ENCODE results near the gene DNAH17. TPM values are rescaled to one million over a fixed set of nuclear protein-coding genes. Genes with fewer than 3 reads are reported as not detected.

DNAH17 gene
- total and polyA plus RNA-seq, 7 experiments from 2014 or later, result 0.05 to 1.5 (median 0.38) TPM

DNA sequence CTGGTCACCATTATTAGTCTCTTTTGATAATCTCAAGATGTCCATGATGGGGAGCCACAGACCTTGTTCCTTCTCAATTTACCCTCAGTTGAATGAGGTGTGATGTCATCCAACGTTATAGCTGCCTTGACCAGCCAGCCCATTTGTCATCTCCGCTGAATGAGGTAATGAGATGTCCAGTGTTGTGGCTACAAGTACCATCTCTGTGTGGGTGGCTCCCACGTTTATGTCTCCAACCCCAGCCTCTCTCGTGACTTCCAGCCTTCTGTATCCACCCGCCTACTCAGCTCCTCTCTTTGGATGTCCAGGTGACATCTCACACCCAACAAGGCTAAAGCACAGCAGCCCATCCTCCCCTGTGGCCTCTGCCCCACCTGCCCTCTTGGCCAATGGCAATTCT is 18.2 kb downstream of the DNAH17 start:
- Histone ChIP-seq H3K4me1 (ENCODE audit: control insufficient read depth in 2 of 2, insufficient read depth in 2 of 2, low read length in 2 of 2) (no peaks in the 10 kb centered on the region), H3K27ac (ENCODE audit: low read depth, low read length) (no peak overlapping the region), H3K36me3 (ENCODE audit: control insufficient read depth in 2 of 3, insufficient read depth in 3 of 3, low read length in 3 of 3) (no peaks in the 10 kb centered on the region), H3K4me3 (ENCODE audit: low read length) (no peak overlapping the region), H3K27me3 (ENCODE audit: control insufficient read depth in 2 of 2, insufficient read depth in 2 of 2, low read length in 2 of 2) (no peaks in the 10 kb centered on the region), H3K9me3 (ENCODE audit: control insufficient read depth in 2 of 3, low read length in 3 of 3) (no peaks in the 10 kb centered on the region)
- intact Hi-C loops (cut with micrococcal nuclease), result no loop called here
- ATAC-seq, result no peak
- POLR2A ChIA-PET, result no interaction called here
- no peaks in the 10 kb centered on the region for H3K9me3 Mint-ChIP-seq
- CTCF ChIA-PET, result interaction anchor here (0.8 kb wide), 1 partner anchor 68 kb away, joined by 3 read pairs; no protein-coding TSS in a partner anchor
- H3K4me3 Mint-ChIP-seq, result no peak overlapping the region
- peaks cover 0 to 2% (median 0%) of the 10 kb centered on the region in 7 donors for H3K4me1 Mint-ChIP-seq
- DNase-seq, result no peak
- no peak overlapping the region for H3K27ac Mint-ChIP-seq
- H3K27me3 Mint-ChIP-seq, result peaks cover 0 to 5% (median 0%) of the 10 kb centered on the region in 5 donors
- no peaks in the 10 kb centered on the region for H3K36me3 Mint-ChIP-seq

DNA sequence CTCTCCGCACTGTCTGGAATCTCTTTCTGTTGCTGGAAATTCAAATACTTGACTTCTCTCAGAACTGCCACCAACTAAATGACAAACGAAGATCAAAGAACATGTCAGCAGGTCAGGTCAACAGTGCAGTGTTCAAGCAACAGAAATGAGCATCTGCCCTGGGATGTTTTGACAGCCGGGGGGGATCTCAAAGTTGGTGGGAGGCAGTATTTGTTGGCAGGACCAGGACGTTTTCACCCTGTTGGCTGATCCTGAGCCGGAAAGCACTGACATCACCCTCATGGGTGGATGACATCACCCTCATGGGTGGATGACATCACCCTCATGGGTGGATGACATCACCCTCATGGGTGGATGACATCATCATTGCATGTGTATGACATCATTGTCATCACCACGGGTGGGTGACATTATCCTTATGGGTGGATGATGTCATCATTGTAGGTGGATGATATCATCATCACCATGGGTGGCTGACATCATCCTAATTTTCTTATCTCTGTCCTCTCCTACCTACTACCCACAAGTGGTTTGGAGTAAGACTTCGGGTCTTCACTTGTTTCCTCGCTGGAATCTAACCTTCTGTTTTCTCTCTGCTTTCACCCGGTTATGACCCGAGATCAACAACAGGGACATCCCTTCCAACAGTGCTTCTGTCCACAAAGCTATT is 18.9 kb downstream of the DNAH17 start:
- H3K27me3 Mint-ChIP-seq, result peaks cover 0 to 3% (median 0%) of the 10 kb centered on the region in 5 donors
- H3K9me3 ChIP-seq (ENCODE audit: control insufficient read depth in 2 of 3, low read length in 3 of 3), result no peaks in the 10 kb centered on the region
- no peak overlapping the region for H3K4me3 Mint-ChIP-seq
- CTCF ChIA-PET, result interaction anchor here (0.7 to 0.8 kb wide), 2 partner anchors 16 to 68 kb away, joined by 3 read pairs; no protein-coding TSS in a partner anchor
- no peaks in the 10 kb centered on the region for H3K36me3 Mint-ChIP-seq
- POLR2A ChIA-PET, result no interaction called here
- no peak overlapping the region for H3K27ac Mint-ChIP-seq
- H3K36me3 ChIP-seq (ENCODE audit: control insufficient read depth in 2 of 3, insufficient read depth in 3 of 3, low read length in 3 of 3), result no peaks in the 10 kb centered on the region
- no peaks in the 10 kb centered on the region for H3K27me3 ChIP-seq (ENCODE audit: control insufficient read depth in 2 of 2, insufficient read depth in 2 of 2, low read length in 2 of 2)
- intact Hi-C loops (cut with micrococcal nuclease), result no loop called here
- H3K9me3 Mint-ChIP-seq, result no peaks in the 10 kb centered on the region
- H3K4me1 Mint-ChIP-seq, result peaks cover 0 to 2% (median 0%) of the 10 kb centered on the region in 7 donors
- no peak for ATAC-seq
- no peak overlapping the region for H3K27ac ChIP-seq (ENCODE audit: low read depth, low read length)
- H3K4me1 ChIP-seq (ENCODE audit: control insufficient read depth in 2 of 2, insufficient read depth in 2 of 2, low read length in 2 of 2), result no peaks in the 10 kb centered on the region
- no peak for DNase-seq
- H3K4me3 ChIP-seq (ENCODE audit: low read length), result no peak overlapping the region

DNA sequence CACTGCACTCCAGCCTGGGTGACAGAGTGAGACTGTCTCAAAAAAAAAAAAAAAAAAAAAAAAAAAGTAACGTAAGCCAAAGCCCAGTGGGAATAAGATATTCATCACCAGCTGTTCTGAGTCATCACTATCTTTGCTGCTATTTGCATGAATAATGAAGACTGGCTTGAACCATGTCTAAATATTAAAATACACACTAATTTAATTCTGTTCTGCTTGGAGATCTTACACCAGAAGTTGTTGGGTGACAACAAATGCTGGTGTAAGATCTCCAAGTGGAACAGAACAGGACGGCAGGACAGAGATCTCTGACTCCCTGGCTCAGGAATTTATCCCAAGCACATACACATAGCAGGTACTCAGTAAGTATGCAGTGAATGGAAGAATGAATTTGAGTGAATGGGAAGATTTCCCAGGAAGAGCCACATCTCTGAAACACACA is 19.6 kb downstream of the DNAH17 start:
- H3K27me3 Mint-ChIP-seq, result no peaks in the 10 kb centered on the region

DNA sequence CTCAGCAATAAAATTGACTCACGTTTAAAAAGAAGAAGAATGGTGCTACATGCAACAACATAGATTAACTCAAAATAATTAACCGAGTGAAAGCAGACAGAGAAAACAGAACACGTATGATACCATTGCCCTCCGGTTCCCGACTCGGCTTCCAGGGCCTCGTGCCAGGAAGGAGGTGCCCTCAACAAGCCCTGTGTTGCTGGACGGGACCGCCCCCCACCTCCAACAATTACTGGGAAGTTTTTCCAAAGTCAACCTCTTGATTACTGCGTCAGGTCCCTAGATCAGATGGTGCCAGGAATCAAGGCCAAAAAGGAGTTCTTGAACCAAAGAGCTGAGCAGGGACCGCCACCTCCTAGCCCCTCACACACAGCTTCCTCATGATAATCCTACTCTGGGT is 20.4 kb downstream of the DNAH17 start:
- Histone ChIP-seq H3K4me1 (ENCODE audit: control insufficient read depth in 2 of 2, insufficient read depth in 2 of 2, low read length in 2 of 2) (no peaks in the 10 kb centered on the region), H3K27me3 (ENCODE audit: control insufficient read depth in 2 of 2, insufficient read depth in 2 of 2, low read length in 2 of 2) (no peaks in the 10 kb centered on the region), H3K9me3 (ENCODE audit: control insufficient read depth in 2 of 3, low read length in 3 of 3) (no peaks in the 10 kb centered on the region), H3K36me3 (ENCODE audit: control insufficient read depth in 2 of 3, insufficient read depth in 3 of 3, low read length in 3 of 3) (no peaks in the 10 kb centered on the region), H3K4me3 (ENCODE audit: low read length) (no peak overlapping the region), H3K27ac (ENCODE audit: low read depth, low read length) (no peak overlapping the region)
- ChIA-PET POLR2A (no interaction called here), CTCF (no interaction called here)
- peaks cover 0 to 2% (median 0%) of the 10 kb centered on the region in 7 donors for H3K4me1 Mint-ChIP-seq
- ATAC-seq (no peak), DNase-seq (no peak)
- H3K27ac Mint-ChIP-seq, result peak overlapping the region in 1 of 9 donors; percentile 4
- H3K27me3 Mint-ChIP-seq, result peaks cover 0 to 2% (median 0%) of the 10 kb centered on the region in 5 donors
- no peak overlapping the region for H3K4me3 Mint-ChIP-seq
- no peaks in the 10 kb centered on the region for H3K9me3 Mint-ChIP-seq
- intact Hi-C loops (cut with micrococcal nuclease), result no loop called here
- no peaks in the 10 kb centered on the region for H3K36me3 Mint-ChIP-seq

More for the DNA sequence above, 19.6 kb downstream of the DNAH17 start:
- Histone ChIP-seq H3K9me3 (ENCODE audit: control insufficient read depth in 2 of 3, low read length in 3 of 3) (no peaks in the 10 kb centered on the region), H3K27ac (ENCODE audit: low read depth, low read length) (no peak overlapping the region), H3K36me3 (ENCODE audit: control insufficient read depth in 2 of 3, insufficient read depth in 3 of 3, low read length in 3 of 3) (no peaks in the 10 kb centered on the region), H3K4me3 (ENCODE audit: low read length) (no peak overlapping the region), H3K27me3 (ENCODE audit: control insufficient read depth in 2 of 2, insufficient read depth in 2 of 2, low read length in 2 of 2) (no peaks in the 10 kb centered on the region), H3K4me1 (ENCODE audit: control insufficient read depth in 2 of 2, insufficient read depth in 2 of 2, low read length in 2 of 2) (no peaks in the 10 kb centered on the region)
- H3K36me3 Mint-ChIP-seq, result no peaks in the 10 kb centered on the region
- no peak for ATAC-seq
- DNase-seq, result no peak
- ChIA-PET CTCF (interaction anchor here (0.7 kb wide), 1 partner anchor 16 kb away, joined by 3 read pairs; no protein-coding TSS in a partner anchor), POLR2A (no interaction called here)
- H3K27ac Mint-ChIP-seq, result no peak overlapping the region
- H3K9me3 Mint-ChIP-seq, result no peaks in the 10 kb centered on the region
- H3K4me3 Mint-ChIP-seq, result no peak overlapping the region
- intact Hi-C loops (cut with micrococcal nuclease), result no loop called here
- H3K4me1 Mint-ChIP-seq, result peaks cover 0 to 2% (median 0%) of the 10 kb centered on the region in 7 donors

DNA sequence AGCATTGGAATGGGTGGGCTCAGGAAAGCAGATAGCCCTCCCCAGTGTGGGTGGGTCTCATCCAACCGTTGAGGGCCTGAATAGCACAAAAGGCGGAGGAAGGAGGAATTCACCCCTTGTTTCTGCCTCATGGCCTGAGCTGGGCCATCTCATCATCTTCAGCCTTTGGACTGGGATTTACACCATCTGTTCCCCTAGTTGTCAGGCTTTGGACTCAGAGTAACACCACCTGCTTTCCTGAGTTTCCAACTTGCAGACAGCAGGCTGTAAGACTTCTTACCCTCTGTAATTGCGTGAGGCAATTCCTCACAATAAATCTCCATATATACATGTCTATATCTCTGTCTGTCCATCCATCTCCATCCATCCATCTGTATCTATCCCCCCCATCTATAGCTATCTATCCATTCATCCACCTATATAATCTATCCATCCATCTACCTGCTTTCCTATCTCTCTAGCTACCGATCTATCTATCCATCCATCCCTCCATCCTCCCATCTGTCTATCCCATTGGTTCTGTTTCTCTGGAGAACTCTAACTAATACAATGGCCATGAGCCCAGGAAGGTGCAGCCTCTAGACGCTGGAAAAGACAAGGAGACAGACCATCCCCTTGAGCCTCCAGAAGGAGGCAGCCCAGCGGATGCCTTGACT is 21.3 kb downstream of the DNAH17 start:
- intact Hi-C loops (cut with micrococcal nuclease), result no loop called here
- H3K27me3 Mint-ChIP-seq, result peaks cover 0 to 2% (median 0%) of the 10 kb centered on the region in 5 donors

DNA sequence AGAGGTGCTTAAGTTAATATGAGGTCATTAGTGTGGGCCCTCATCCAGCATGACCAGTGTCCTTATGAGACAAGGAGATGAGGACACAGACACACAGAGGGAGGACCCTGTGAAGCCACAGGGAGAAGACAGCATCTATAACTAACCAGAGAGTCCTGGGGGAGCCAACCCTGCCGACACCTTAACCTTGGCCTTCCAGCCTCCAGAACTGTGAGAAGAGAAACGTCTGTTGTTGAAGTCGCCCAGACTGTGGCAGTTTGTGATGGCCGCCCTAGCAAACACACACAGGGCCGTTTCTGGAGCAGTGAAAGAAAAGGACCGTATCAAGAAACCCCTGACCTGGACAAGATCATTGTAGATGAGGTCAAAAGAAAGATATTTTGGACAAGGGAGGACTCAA is 26.7 kb downstream of the DNAH17 start:
- H3K4me3 Mint-ChIP-seq, result no peak overlapping the region
- CTCF ChIA-PET, result no interaction called here
- no peak overlapping the region for H3K27ac ChIP-seq (ENCODE audit: low read depth, low read length)

More for the DNA sequence above, 21.3 kb downstream of the DNAH17 start:
- Histone ChIP-seq H3K9me3 (ENCODE audit: control insufficient read depth in 2 of 3, low read length in 3 of 3) (no peaks in the 10 kb centered on the region), H3K4me1 (ENCODE audit: control insufficient read depth in 2 of 2, insufficient read depth in 2 of 2, low read length in 2 of 2) (no peaks in the 10 kb centered on the region), H3K27me3 (ENCODE audit: control insufficient read depth in 2 of 2, insufficient read depth in 2 of 2, low read length in 2 of 2) (no peaks in the 10 kb centered on the region), H3K4me3 (ENCODE audit: low read length) (no peak overlapping the region), H3K27ac (ENCODE audit: low read depth, low read length) (no peak overlapping the region), H3K36me3 (ENCODE audit: control insufficient read depth in 2 of 3, insufficient read depth in 3 of 3, low read length in 3 of 3) (no peaks in the 10 kb centered on the region)
- no peak overlapping the region for H3K27ac Mint-ChIP-seq
- POLR2A ChIA-PET, result no interaction called here
- DNase-seq (no peak), ATAC-seq (no peak)
- no peaks in the 10 kb centered on the region for H3K9me3 Mint-ChIP-seq
- peaks cover 0 to 2% (median 0%) of the 10 kb centered on the region in 7 donors for H3K4me1 Mint-ChIP-seq
- no peaks in the 10 kb centered on the region for H3K36me3 Mint-ChIP-seq
- CTCF ChIA-PET, result no interaction called here
- H3K4me3 Mint-ChIP-seq, result no peak overlapping the region

More for the DNA sequence above, 26.7 kb downstream of the DNAH17 start:
- no peaks in the 10 kb centered on the region for H3K36me3 Mint-ChIP-seq
- H3K4me1 Mint-ChIP-seq, result no peaks in the 10 kb centered on the region
- Histone ChIP-seq H3K27me3 (ENCODE audit: control insufficient read depth in 2 of 2, insufficient read depth in 2 of 2, low read length in 2 of 2) (no peaks in the 10 kb centered on the region), H3K9me3 (ENCODE audit: control insufficient read depth in 2 of 3, low read length in 3 of 3) (no peaks in the 10 kb centered on the region), H3K36me3 (ENCODE audit: control insufficient read depth in 2 of 3, insufficient read depth in 3 of 3, low read length in 3 of 3) (no peaks in the 10 kb centered on the region), H3K4me1 (ENCODE audit: control insufficient read depth in 2 of 2, insufficient read depth in 2 of 2, low read length in 2 of 2) (no peaks in the 10 kb centered on the region), H3K4me3 (ENCODE audit: low read length) (no peak overlapping the region)
- no peak overlapping the region for H3K27ac Mint-ChIP-seq
- no peak for DNase-seq
- POLR2A ChIA-PET, result no interaction called here
- no peak for ATAC-seq
- intact Hi-C loops (cut with micrococcal nuclease), result no loop called here
- no peaks in the 10 kb centered on the region for H3K9me3 Mint-ChIP-seq
- H3K27me3 Mint-ChIP-seq, result peaks cover 0 to 10% (median 0%) of the 10 kb centered on the region in 5 donors
